HCT116 (cell line): ENCODE measurements around the gene UGT3A2. TPM values are rescaled to one million over a fixed set of nuclear protein-coding genes. Genes with fewer than 3 reads are reported as not detected.

ENCODE experiments used
- ATAC-seq: fragments of 200-7000 bp; cut with Tn5 transposase; 2 replicates; pipeline ENCODE4 v1.9.1; 2020; ENCODE audit warnings: mild to moderate bottlenecking, moderate library complexity
- BruUV-seq: library from RNA; stranded (reverse); fragments of 400-500 nt; replicated peaks from 2 replicates; lab custom pipeline; 2021; lab: Mats Ljungman, UMichigan
- CTCF ChIA-PET: fragments of 300-600 bp; sonication (Branson Sonifier 250); formaldehyde crosslinking; loops from one replicate; lab custom pipeline; 2021; ENCODE audit warnings: antibody characterized with exemption; lab: Charles Lee
- POLR2A ChIA-PET: fragments of 300-600, 350-600 bp; sonication (Branson Sonifier 250); formaldehyde crosslinking; loops from one replicate; lab custom pipeline; 2021; ENCODE audit warnings: antibody characterized with exemption; lab: Charles Lee
- RAD21 ChIA-PET, 2 experiments: fragments of 300-600 bp; sonication (Branson Sonifier 250); formaldehyde crosslinking; loops; one replicate each; lab custom pipeline; 2023; ENCODE audit warnings: low total read pairs in 2 of 2; ENCODE audit not compliant: uncharacterized antibody in 2 of 2, unreplicated experiment in 2 of 2, low non-redundant PET in 1 of 2; lab: Charles Lee
- DNase-seq: peaks from one replicate; pipeline ENCODE4 v3.0.0-alpha.2; 2010; ENCODE audit warnings: low read depth, low spot score
- H2AFZ ChIP-seq: fragments of 200-600 bp; shearing (Covaris generic), sonication (generic); 2 replicates; pipeline ENCODE4 v1.6.1; 2017; ENCODE audit warnings: low read depth, mixed run types, mixed read lengths, antibody characterized with exemption, low read length; ENCODE audit not compliant: poor library complexity, severe bottlenecking
- H3K27ac ChIP-seq: 2 replicates; pipeline ENCODE4 v1.5.1; 2012; ENCODE audit warnings: low read depth, low read length
- H3K27me3 ChIP-seq: fragments of 200-600 bp; sonication (generic); 2 replicates; pipeline ENCODE4 v1.6.1; 2016; ENCODE audit warnings: mixed run types, low read length, mixed read lengths; ENCODE audit not compliant: insufficient read depth
- H3K36me3 ChIP-seq, 2 experiments: fragments of 200-500 bp in 1 of 2; fragments of 200-600 bp in 1 of 2; sonication (Bioruptor generic) in 1 of 2; sonication (generic) in 1 of 2; 2 replicates each; pipeline versions ENCODE4 v1.5.1 to v1.6.1; 2014 to 2016; ENCODE audit warnings: low read length in 2 of 2, inconsistent platforms in 1 of 2, mixed read lengths in 1 of 2, mixed run types in 1 of 2; ENCODE audit not compliant: insufficient read depth in 2 of 2, control insufficient read depth in 1 of 2
- H3K4me1 ChIP-seq, 2 experiments: fragments of 200-600 bp in 1 of 2; sonication (generic) in 1 of 2; 2 replicates each; pipeline versions ENCODE4 v1.5.1 to v1.6.1; 2012 to 2017; ENCODE audit warnings: low read length in 2 of 2, inconsistent platforms in 1 of 2, mild to moderate bottlenecking in 1 of 2, mixed read lengths in 1 of 2, mixed run types in 1 of 2, moderate library complexity in 1 of 2; ENCODE audit not compliant: insufficient read depth in 2 of 2, control insufficient read depth in 1 of 2
- H3K4me2 ChIP-seq: fragments of 200-600 bp; sonication (generic); 2 replicates; pipeline ENCODE4 v1.6.1; 2017; ENCODE audit warnings: mixed run types, low read length, mixed read lengths
- H3K4me3 ChIP-seq, 2 experiments: fragments of 200-600 bp in 1 of 2; sonication (generic) in 1 of 2; replicated peaks in 1 of 2; 2 replicates each; pipeline ENCODE4 v1.5.1; 2011 to 2016; ENCODE audit warnings: low read length in 2 of 2, control low read depth in 1 of 2, low read depth in 1 of 2, mild to moderate bottlenecking in 1 of 2, mixed read lengths in 1 of 2, mixed run types in 1 of 2
- H3K79me2 ChIP-seq: fragments of 200-600 bp; sonication (generic); 2 replicates; pipeline ENCODE4 v1.6.1; 2017; ENCODE audit warnings: mild to moderate bottlenecking, mixed run types, low read length, moderate library complexity, mixed read lengths; ENCODE audit not compliant: insufficient read depth
- H3K9ac ChIP-seq: fragments of 200-600 bp; sonication (generic); 2 replicates; pipeline ENCODE4 v1.6.1; 2016; ENCODE audit warnings: low read length, mixed read lengths
- H3K9me2 ChIP-seq: fragments of 200-600 bp; sonication (generic), shearing (Covaris generic); 2 replicates; pipeline ENCODE4 v1.6.1; 2017; ENCODE audit warnings: mixed run types, mild to moderate bottlenecking, moderate library complexity; ENCODE audit not compliant: insufficient read depth
- H3K9me3 ChIP-seq, 2 experiments: fragments of 200-500 bp in 1 of 2; fragments of 200-600 bp in 1 of 2; sonication (Bioruptor generic) in 1 of 2; sonication (generic) in 1 of 2; 2 replicates each; pipeline ENCODE4 v1.6.1; 2014 to 2017; ENCODE audit warnings: low read length in 2 of 2, mixed read lengths in 2 of 2, inconsistent platforms in 1 of 2, low read depth in 1 of 2, mild to moderate bottlenecking in 1 of 2, mixed run types in 1 of 2, moderate library complexity in 1 of 2; ENCODE audit not compliant: control insufficient read depth in 1 of 2, insufficient read depth in 1 of 2
- H4K20me1 ChIP-seq: fragments of 200-600 bp; sonication (generic), shearing (Covaris generic); 2 replicates; pipeline ENCODE4 v1.6.1; 2017; ENCODE audit warnings: mixed run types, mild to moderate bottlenecking, moderate library complexity; ENCODE audit not compliant: insufficient read depth
- EGR1 ChIP-seq: IDR thresholded peaks from 2 replicates; pipeline ENCODE4 v1.6.1; 2012; ENCODE audit warnings: low read depth
- ELF1 ChIP-seq: IDR thresholded peaks from 2 replicates; pipeline ENCODE4 v1.6.1; 2012; ENCODE audit warnings: low read depth, borderline replicate concordance
- JUND ChIP-seq: IDR thresholded peaks from 2 replicates; pipeline ENCODE4 v1.6.1; 2012
- POLR2AphosphoS5 ChIP-seq: IDR thresholded peaks from 2 replicates; pipeline ENCODE4 v1.6.1; 2011; ENCODE audit warnings: mild to moderate bottlenecking, low read depth, low read length, moderate library complexity
- SIN3A ChIP-seq: IDR thresholded peaks from 2 replicates; pipeline ENCODE4 v1.6.1; 2012; ENCODE audit warnings: low read depth
- SP1 ChIP-seq: IDR thresholded peaks from 2 replicates; pipeline ENCODE4 v1.6.1; 2012; ENCODE audit warnings: low read depth
- TCF7L2 ChIP-seq: IDR thresholded peaks from 2 replicates; pipeline ENCODE4 v1.7.0; 2011; ENCODE audit warnings: borderline replicate concordance, inconsistent platforms; ENCODE audit not compliant: insufficient read depth, insufficient read length; ENCODE audit errors: extremely low read depth
- intact Hi-C: fragments of 100-400 bp; cut with micrococcal nuclease; formaldehyde crosslinking; loops from 2 replicates; pipeline ENCODE4 v1.10.0; 2022
- total RNA-seq: library from RNA; stranded (reverse); gene quantifications from one replicate; pipeline ENCODE4 v1.2.1, GENCODE V29; 2021; ENCODE audit not compliant: unreplicated experiment
- TF ChIP-seq, protein P1 (sequence below), 3 experiments: fragments of 200-600 bp in 1 of 3; sonication (generic) in 1 of 3; IDR thresholded peaks in 2 of 3; conservative IDR thresholded peaks in 1 of 3; 2 replicates each; pipeline ENCODE4 v1.5.1; 2012 to 2017; ENCODE audit warnings: low read depth in 2 of 3, low read length in 2 of 3, antibody characterized with exemption in 1 of 3, borderline replicate concordance in 1 of 3, control low read depth in 1 of 3, mild to moderate bottlenecking in 1 of 3, mixed read lengths in 1 of 3, mixed run types in 1 of 3, moderate library complexity in 1 of 3; ENCODE audit not compliant: insufficient read depth in 1 of 3

The UGT3A2 gene
- total RNA-seq, 1 experiment from 2014 or later: not detected

- BruUV-seq: no TSS peak
- TF ChIP-seq TCF7L2 (no peak), POLR2AphosphoS5 (no peak), SP1 (no peak), JUND (no peak), ELF1 (no peak), SIN3A (no peak), EGR1 (no peak)
- TF ChIP-seq, protein P1, sequence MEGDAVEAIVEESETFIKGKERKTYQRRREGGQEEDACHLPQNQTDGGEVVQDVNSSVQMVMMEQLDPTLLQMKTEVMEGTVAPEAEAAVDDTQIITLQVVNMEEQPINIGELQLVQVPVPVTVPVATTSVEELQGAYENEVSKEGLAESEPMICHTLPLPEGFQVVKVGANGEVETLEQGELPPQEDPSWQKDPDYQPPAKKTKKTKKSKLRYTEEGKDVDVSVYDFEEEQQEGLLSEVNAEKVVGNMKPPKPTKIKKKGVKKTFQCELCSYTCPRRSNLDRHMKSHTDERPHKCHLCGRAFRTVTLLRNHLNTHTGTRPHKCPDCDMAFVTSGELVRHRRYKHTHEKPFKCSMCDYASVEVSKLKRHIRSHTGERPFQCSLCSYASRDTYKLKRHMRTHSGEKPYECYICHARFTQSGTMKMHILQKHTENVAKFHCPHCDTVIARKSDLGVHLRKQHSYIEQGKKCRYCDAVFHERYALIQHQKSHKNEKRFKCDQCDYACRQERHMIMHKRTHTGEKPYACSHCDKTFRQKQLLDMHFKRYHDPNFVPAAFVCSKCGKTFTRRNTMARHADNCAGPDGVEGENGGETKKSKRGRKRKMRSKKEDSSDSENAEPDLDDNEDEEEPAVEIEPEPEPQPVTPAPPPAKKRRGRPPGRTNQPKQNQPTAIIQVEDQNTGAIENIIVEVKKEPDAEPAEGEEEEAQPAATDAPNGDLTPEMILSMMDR (IDR thresholded peaks at IDR 0.05 in 2 of 3, conservative IDR thresholded peaks at IDR 0.05 in 1 of 3; ENCODE audit: borderline replicate concordance in 1 of 3, insufficient read depth in 1 of 3, low read depth in 2 of 3, low read length in 2 of 3): no peak
- TF ChIP-seq, all 23 proteins: peak for 0
- Histone ChIP-seq H3K9ac (no peak overlapping the region), H3K36me3 (no peaks in the 10 kb centered on the region), H3K9me3 (no peaks in the 10 kb centered on the region), H3K27ac (no peak overlapping the region), H3K4me2 (no peak overlapping the region), H3K4me1 (no peaks in the 10 kb centered on the region), H3K9me2 (no peaks in the 10 kb centered on the region), H2AFZ (no peak overlapping the region), H3K27me3 (no peaks in the 10 kb centered on the region), H4K20me1 (no peaks in the 10 kb centered on the region), H3K79me2 (no peaks in the 10 kb centered on the region), H3K4me3 (no peak overlapping the region)
- POLR2A ChIA-PET: no interaction called here
- intact Hi-C loops: no loop called here
- RAD21 ChIA-PET: no interaction called here
- DNase-seq (no peak), ATAC-seq (no peak)
- CTCF ChIA-PET: no interaction called here
Observed at GRCh38 chr5:36028816-36029465, 37.7 kb downstream of the UGT3A2 start.
